Iris pigment epithelial cell (primary cell): ENCODE results near the gene HIPK2.

Source experiments
- DNase-seq: peaks from one replicate; pipeline ENCODE4 v3.0.0-alpha.2; 2011; ENCODE audit warnings: low read depth

The HIPK2 gene

DNA sequence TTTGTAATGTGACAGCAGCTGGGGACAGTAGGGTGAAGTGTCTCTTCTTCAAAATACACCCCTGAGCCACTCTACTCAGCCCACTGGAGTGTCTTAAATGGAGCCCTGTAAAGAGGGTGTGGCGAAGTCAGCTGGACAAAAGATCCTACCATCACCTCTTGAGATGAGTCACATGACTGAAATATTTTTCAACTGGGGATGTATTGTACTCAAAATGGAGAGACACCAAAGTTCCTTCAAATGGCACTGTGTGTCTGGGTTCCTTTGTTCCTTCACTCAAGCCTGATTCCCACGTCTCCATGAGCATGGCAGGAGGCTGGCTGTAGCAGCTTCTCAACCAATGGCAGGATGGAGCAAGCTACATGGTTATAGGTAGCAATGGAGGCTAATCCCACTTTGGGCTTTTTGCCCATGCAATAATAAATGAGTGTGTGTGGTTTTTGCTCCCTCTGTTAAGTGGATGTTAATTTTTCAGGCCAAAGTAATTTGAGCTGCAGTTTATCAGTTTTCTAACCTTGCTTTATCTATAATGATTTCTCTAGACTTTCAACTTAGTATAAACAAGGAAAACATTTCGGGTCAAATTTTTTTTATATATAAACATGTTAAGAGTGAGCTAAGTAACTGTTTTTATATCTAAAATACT is 186.1 kb downstream of the HIPK2 start:
- DNase-seq: no peak

DNA sequence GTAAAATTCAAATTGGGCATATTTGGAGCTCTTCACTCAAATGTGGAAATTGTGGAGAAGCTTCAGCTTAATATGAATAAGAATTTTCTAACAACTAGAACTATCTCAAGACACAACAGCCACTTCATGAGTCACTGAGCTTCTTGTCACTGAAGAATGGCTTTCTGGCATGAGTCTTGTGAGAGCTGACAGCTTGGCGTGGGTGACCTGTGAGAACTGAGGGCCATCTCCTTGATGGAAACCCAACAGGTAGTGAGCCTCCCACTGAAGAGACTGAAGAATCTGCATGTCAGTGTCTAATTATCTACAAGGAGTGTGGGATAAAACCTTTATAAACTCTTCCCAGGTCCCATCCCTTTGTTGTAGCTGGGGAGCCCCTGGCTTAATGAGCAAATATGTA is 188.3 kb downstream of the HIPK2 start:
- DNase-seq: no peak

DNA sequence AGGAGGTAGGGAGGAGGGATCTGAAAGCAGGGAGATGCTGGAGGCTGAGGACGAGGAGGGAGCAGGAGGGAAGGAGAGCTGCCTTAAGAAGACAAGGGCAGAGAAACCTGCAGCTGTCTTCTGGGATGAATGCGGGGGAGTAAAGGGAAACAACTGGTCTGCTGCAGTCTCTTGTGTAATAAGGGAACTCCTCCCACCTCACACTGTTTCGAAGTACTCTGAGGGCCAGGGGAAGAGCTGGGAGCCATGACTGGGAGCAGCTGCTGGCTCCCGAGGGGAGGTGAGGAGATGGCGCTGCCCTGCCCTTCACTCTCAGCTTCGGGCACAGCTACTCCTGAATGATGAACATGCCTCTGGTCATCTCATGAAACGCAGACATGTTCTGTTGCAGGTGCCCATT is 189.2 kb downstream of the HIPK2 start:
- peak; percentile 78 for DNase-seq

DNA sequence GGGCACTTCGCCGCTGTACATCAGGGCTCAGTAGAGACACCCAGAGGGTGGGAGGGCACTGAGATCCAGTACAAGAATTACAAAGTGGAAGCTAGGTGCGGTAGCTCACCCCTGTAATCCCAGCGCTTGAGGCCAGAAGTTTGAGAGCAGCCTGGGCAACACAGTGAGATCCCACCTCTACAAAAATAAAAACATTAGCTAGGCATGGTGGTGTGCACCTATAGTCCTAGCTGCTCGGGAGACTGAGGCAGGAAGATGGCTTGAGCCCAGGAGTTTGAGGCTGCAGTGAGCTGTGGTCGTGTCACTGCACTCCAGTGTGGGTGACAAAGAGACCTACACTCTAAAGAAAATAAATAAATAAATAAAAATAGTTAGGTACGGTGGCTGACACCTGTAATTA is 190.3 kb downstream of the HIPK2 start:
- no peak for DNase-seq

DNA sequence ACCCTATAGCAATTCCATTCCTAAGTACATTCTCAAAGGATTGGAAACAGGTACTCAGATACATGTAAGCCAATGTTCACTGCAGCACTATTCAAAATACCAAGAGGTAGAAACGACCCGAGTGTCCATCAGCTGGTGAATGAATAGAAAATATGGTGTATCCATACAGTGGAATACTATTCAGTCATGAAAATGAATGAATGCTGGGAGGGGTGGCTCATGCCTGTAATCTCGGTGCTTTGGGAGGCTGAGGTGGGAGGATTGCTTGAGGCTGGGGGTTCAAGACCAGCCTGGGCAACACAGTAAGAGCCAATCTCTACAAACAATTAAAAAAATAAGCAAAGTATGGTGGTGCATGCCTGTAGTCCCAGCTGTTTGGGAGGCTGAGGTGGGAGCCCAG is 191.5 kb downstream of the HIPK2 start:
- DNase-seq: no peak

DNA sequence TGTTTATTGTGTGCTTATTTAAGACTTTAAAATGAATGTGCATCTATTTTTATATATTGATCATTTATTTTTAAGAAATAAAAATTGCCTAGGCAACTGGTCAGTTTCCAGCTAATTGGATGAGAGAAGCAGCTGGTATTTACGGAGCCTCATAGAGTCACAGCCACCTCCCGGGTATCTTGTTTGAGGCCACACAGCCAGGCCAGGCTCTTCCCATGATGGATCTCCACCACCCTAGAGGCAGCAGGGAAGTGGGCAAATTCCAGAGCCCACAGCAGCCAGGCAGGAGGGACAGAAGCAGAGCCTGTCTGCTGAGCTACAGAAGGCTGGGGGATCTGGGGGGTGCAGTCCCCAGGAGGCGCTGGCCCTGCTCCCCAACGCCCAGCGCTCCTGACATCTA is 192.8 kb downstream of the HIPK2 start:
- DNase-seq: no peak

DNA sequence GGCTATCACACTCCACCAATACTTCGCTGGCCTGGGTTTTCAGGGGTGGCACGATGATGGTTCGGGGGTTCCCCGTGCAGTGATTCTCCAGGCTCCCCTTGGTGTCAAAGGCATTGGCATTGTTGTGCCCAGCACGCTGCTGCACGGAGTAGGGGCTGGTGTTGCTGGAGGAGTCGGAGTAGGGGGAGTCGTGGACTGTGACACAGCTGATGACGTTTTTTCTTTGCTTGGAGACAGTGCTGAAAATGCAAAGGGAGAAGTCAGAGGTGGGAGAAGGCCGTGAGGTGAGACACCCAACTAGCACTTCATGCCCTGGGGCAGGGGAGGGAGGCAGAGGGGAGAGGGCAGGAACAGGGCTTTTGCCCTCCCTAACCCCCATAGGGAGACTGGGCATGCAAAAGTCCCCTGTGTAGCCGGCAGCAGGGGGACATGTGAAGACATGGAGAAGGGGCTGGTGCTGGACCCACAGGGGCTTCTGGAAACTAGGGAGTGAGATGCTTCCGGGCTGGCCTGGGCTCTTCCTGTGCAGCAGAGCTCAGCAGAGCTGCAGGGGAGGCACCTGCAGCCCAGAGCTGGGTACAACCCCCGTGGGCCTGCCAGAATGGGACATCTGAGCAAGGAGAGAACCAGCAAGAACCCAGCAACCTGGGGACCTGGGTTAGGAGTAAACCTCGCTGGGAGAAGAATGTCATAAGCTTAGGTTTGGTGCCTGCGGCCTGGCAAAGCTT is 193.8 kb downstream of the HIPK2 start:
- no peak for DNase-seq

DNA sequence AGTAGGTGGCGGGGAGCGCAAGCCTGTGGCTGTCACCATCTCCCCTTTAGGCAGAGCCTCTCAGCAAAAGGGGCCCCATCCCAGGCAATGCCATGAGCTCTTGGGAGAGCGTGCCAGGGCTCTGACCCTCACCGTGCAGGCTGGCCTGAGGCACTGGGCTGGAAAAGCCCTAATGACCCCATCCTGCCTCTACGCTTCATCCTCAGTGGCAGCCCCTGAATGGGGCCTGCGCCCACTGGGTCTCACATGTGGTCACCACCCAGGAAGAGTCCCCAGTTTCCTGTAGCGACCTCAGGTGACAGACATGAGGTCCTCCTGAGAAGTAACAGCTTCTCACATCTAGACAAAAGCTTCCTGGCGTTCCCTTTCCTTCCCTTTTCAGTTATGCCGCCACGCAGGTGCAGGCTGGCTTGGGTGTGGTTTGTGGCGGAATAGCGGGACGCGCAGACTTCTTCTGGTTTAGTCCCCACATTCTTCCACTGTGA is 195.1 kb downstream of the HIPK2 start:
- DNase-seq: no peak

DNA sequence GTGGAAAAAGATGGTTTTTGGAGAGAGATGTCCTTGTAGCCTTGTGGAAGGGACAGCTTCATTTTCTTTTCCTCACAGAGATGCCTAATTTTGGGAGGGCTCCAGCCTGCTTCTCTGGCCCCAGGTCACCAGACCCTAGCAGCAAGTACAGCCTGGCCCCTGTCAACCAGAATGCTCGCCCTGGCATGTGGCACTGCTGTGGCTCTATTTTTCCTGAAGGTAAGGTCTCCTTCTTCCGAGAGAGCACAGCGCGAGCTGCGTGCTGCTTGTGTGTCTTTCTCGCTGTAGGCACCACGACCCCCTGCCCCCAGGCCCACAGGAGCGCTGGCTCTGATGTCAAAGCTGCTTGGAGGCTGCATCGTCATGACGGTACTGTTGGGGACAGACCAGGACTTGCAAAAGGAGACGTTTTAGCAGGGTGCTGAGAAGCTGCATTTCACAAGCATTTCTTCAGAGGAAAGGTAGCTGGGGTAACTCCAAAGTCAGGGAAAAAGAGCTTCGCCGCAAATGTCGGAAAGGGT is 195.6 kb downstream of the HIPK2 start:
- DNase-seq: no peak

DNA sequence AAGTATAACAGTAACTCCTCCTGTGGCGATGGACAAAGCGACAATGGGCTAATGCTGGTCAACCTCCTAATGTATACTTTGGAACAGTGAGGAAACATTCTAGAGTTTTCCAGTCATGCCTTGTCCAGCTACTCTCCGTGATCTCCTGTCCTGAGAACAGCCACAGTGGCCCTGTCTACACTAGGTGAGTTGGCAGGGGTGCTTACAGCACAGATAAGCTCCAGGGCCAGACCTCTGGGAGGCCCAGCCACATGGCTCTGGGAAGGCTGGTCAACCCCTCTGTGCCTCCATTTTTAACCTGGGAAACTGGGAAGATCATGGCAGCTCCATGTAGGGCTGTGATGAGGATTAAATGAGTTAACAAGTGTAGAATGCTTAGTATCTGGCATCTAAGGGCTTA is 197.4 kb downstream of the HIPK2 start:
- DNase-seq: no peak

DNA sequence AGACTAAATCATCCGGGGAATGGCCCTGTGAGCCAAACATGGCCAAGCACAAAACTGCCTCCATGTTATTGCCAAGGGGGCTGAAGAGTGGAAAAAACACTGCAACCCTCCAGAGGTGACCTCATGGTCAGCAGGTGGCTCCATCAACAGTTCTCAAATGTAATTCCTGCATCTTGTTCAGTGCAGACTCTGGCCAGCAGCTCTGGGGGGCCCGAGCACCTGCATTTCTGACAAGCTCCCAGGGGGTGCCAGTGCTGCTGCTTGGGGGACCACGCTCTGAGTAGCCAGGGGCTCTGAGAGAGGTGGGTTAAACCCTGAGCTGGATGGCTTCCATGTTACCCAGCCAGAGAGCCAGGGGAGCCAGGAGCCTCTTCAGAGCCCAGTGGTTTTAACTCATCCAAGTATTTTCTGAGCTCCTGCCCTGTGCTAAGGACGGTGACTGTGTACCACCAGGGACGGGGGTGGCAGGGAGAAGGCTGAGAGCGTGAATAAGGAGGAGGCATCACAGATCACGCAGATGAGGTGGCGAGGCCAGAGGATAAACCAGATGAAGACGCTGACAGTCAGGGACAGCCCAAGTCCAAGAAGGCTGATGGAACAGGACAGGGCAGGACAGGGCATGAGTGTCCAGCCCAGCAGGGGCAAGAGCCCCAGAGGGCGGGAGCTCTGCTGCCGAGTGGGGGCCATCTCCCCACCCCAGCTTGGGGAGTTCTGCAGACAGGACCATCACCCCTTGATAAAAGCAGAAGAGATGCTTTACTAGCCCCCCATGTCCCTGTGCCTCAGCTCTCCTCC is 201.4 kb downstream of the HIPK2 start:
- DNase-seq: no peak

DNA sequence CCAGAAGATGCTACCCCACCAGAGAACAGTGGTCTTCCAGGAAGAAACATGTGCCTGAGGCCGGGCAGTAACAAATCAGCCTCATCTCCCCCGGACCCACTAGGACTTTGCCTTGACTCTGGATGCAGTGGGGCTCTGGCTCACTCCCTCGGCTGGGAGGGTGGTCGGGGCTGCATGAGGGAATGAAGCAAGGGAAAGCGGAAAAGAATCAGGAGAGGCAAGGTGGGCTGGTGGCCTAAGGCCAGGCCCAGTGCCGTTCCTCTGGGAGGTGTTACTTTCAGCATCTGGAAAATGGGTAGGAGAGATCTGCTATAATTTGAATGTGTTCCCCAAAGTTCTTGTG is 202.5 kb downstream of the HIPK2 start:
- DNase-seq: no peak

DNA sequence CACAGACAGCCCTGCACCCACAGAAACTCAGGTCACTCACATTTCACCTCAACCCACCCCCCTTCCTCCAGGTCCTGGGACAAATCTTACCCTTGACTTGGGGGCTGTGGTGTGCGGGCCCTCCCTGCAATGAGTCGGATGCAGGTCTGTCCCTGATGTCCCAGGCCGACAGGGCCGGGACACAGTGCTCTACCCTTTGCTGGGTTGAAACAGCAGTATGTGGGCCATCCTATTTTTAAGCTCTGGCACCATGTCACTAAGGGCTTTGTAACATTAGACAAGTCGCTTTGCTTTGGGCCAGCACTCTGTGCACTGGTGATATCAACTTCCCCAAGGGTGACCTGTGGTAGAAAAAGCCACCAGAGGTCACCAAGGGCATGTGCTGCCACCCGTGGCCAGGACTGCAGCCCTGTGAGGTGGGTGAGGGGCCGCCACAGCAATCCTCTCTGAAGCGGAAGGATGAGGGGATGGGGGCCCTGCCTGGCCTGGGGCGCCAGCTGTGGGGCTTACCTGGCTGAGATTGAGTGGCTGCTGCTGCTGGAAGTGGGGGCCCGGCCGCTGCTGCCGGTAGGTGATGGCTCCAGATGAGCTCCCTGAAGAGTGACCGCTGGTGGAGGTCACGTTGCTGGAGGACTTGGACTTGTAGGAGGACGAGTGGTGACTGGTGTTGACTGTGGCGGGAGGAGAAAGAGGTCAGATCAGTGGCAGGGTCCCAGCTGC is 203.0 kb downstream of the HIPK2 start:
- DNase-seq: no peak

DNA sequence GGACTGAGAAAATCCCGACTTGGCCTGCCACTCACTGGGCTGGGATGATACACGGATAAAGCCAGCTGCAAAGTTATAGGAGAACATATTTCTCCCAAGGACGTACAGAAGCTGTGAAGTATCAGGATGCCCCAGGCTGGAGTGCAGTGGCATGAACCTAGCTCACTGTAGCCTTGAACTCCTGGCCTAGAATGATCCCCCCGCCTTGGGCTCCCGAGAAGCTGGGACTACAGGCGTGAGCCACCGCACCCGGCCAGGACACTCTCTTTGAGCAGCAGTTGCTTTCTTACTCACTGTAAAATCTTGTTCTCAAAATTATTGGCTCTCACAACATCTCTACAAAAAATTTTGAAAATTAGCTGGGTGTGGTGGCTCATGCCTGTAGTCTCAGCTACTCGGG is 203.9 kb downstream of the HIPK2 start:
- DNase-seq: no peak

DNA sequence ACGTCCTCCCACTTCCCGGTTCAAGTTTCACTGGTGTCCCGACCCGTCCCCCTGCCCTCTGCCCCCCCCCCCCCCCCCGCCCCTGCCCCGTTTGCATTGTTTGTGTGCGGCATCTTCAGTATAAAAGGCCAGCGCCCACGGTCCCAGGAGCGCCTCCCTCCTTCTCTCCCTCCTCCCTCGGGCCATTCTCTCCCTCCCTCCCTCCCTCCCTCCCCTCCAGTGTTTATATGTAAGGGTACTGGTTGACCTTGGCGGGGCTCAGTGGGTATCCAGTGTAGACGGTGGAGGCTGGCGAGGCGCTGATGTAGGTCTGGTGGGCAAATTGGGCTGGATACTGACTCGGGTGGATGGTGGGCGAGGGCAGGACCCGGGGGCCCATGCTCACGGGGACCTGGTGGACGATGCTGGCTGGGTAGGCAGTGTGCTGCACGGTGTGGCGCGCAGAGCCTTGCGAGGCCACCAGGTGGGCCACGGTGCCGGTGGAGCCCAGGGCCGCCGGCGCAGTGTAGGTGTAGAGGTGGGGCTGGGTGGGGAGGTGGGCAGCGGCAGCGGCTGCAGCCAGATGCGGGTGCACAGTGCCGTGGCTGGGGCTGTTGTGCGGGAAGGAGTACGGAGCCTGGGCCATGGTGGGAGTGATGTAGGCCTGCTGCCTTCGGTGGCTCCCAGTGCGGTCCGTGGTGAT is 205.0 kb downstream of the HIPK2 start:
- no peak for DNase-seq

DNA sequence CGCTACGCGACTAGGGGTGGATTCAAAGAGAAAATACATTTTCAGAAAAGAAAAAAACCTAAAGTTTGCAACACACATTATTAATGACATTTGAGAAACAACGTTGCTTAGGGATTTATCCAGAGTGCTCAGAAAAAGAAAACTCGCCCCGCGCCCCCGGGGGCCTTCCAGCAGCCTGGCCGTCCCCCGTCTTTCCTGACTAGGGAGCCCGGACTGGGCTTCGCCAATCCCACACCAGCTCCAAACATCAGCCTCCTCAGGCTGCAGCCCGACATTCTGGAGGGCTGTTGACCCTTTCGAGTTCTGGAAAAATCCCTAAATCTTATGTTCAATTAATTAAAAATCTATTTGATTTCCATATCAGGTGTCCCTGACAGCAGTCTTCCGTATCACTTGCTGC is 205.7 kb downstream of the HIPK2 start:
- DNase-seq: no peak

DNA sequence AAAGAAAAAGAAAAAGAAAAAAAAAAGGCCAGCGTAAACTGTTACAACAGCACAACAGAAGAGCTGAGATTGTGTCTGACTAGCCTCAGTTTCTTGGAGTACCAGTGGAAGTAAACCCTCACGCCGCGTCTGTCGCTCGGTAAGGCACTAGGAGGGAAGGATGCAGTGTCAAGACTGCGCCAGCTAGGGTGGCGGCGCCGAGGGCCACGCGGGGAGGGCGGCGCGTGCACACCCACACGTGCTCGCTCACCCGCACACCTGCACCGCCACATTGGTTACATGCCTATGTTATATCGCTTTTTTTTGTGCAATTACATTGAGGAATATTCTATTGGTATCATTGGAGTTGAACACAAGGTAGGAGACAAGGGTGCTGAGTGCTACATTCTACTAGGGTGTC is 206.1 kb downstream of the HIPK2 start:
- DNase-seq: no peak

DNA sequence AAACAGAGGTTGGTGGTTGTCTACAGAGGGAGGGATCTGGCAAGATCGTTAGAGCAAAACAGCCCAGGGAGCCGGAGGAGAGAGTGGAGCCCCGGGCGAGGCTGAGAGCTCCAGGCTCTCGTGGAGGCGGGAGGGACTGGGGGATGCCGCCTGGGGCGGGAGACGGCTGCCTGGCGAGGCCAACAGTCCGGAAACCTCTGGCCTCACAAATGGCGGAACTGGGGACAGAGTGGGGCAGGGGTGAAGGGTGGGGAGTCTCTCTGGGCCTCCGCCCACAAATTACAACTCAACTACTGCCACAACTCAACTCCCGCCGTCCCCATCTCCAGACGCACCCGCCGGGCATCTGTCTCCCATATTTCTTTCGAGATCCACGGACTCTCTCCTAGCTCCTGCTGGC is 206.6 kb downstream of the HIPK2 start:
- no peak for DNase-seq

DNA sequence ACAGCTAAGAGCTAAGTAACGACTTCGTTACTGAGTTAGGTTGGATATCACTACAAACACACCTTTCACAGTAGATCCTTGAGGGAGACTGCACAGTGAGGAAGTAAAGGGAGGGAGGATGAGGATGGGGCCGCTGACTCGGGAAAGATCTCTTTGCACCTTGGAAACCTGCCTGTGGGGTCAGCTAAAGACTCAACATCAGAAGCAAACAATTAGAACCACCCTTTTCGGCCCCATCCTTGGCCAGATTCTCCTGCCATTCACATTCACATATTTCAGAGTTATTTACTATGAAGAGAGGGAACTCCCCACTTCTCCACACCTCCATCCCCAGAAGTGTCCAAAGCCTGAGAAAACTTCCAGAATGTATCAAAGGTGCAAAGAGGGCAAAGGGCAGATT is 207.2 kb downstream of the HIPK2 start:
- DNase-seq: no peak

DNA sequence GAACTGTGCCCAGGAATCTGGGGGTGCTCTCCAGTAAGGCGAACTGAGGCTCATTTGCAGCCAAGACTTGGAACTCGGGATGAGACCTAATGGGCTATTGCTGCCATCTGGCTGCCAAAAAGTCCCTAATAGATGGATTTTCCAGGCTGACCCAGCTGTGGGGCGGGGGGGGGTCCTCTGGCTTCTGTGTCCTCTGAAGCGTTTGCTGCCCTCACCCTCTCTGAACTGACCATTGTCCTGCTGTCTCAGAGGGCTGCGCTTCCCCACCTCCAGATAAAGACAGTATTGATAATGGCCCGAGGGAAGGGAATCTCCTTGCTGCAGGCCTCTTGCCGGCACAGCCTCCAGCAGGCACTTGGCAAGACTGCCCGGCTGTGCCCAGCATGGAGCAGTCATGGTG is 207.7 kb downstream of the HIPK2 start:
- no peak for DNase-seq

DNA sequence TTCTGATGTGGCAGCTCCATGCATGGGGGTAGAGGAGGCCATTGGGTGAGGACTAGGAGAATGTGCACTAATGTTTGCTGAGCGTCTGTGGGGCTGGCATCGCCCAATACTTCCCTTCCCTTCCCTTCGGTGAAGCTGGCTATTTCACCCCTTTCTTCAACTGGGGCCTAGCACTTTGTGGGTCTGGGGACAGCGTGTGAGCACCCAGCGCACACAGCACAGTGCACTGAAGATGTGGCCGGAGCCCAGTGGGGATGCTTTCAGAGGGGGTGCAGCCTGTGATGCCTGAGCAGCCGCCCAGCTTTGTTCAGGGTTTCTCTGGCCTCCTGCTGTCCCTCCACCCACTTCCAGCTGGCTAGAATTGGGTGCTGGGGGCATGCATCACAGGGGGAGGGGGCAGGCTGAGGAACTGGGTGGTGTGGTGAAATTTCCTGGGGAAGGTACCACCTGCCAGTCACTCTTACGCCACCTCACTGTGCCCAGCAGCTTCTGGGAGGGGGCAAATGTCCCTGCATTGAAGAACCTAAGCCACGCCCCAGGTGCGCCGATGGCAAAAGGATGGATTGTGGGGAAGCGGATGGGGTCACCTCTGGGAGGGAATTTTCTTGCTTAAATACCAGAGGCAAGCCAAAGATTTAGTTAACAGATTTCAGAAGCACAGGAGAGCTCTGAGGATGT is 208.8 kb downstream of the HIPK2 start:
- no peak for DNase-seq
